Pancreas (tissue), 10 donors: ENCODE data around the gene CAMK2A. TPM values are rescaled to one million over a fixed set of nuclear protein-coding genes. Genes with fewer than 3 reads are reported as not detected.

Experiments
- ATAC-seq, 4 donors: fragments of 200-7000 bp; cut with Tn5 transposase; one replicate each; pipeline versions ENCODE4 v1.8.0 to v1.9.1; 2020; ENCODE audit warnings: mild to moderate bottlenecking in 4 of 4, moderate library complexity in 4 of 4
- DNase-seq, 6 donors: peaks; one replicate each; pipeline ENCODE4 v3.0.0-alpha.2; 2020
- FAIRE-seq: peaks from 2 replicates; lab custom pipeline; 2012; peaks lifted over from hg19 to GRCh38; lab: Jason Lieb, UNC
- H3K27ac ChIP-seq, 4 donors: fragments of 200-600 bp; sonication (generic); 1 replicate in 3 of 4; 2 replicates in 1 of 4; pipeline versions ENCODE4 v1.5.0 to v1.8.0; 2020
- H3K27me3 ChIP-seq, 4 donors: fragments of 200-600 bp; one replicate each; pipeline ENCODE4 v1.8.0; 2021
- H3K36me3 ChIP-seq, 3 donors: fragments of 200-600 bp; sonication (generic) in 1 of 3; one replicate each; pipeline versions ENCODE4 v1.5.0 to v1.8.0; 2020 to 2021
- H3K4me1 ChIP-seq, 3 donors: fragments of 200-600 bp; one replicate each; pipeline ENCODE4 v1.8.0; 2021
- H3K4me3 ChIP-seq, 4 donors: fragments of 200-600 bp; sonication (generic) in 2 of 4; one replicate each; pipeline versions ENCODE4 v1.5.0 to v1.8.0; 2020 to 2021
- H3K9me3 ChIP-seq, 4 donors: fragments of 200-600 bp; one replicate each; pipeline ENCODE4 v1.8.0; 2021
- CTCF ChIP-seq, 4 donors: fragments of 200-600 bp; sonication (generic) in 3 of 4; IDR thresholded peaks; one replicate each; pipeline versions ENCODE4 v1.5.0 to v1.8.0; 2021; ENCODE audit warnings: antibody characterized with exemption in 4 of 4
- WGBS, 2 donors: extraction: QIAGEN DNeasy Blood & Tissue Kit; methylation state at CpG; one replicate each; pipeline ENCODE4 v1.1.7; 2013; 5-methylcytosine and 5-hydroxymethylcytosine counted together
- intact Hi-C, 3 donors: fragments of 100-400 bp; cut with DNase I; formaldehyde crosslinking; loops; one replicate each; pipeline versions ENCODE4 v1.11.1 to v1.14.2; 2022
- polyA plus RNA-seq, 2 donors: library from polyadenylated mRNA; stranded (reverse); fragments of 200-250 nt; gene quantifications; one replicate each; pipeline ENCODE4 v1.2.3, GENCODE V29; 2013
- total RNA-seq, 6 donors: library from RNA; stranded (reverse); fragmentation: NEBNext Ultra II Directional in 4 of 6; extraction: Animal tissue kit (Norgen Biotek cat#: 25700) in 4 of 6; gene quantifications; one replicate each; pipeline versions ENCODE4 v1.2.1 to v1.2.4, GENCODE V29; 2021 to 2023
- donor health status: healthy with polysubstance abuse.
- donor health status: DM: no; HTN: no; CAD: no; lungs with moderate emphysema.
- donor health status: DM: no; HTN: no; CAD: no.
- donor health status: control.
- donor health status: control.
- donor health status: Bipolar disorder and iron deficiency.
- donor health status: DM: yes; HTN: yes; CAD: no.
- donor health status: DM: no; HTN: no; CAD: no.
- donor health status: DM: no; HTN: no; CAD: no.
- donor health status: DM: yes; HTN: yes; CAD: no.

Gene CAMK2A
- total and polyA plus RNA-seq, 8 donors = 0.03 to 0.19 (median 0.08) TPM; not detected in 3

GRCh38 chr5:150317048-150318003 lies 27.8 kb upstream of the CAMK2A start:
- no peak overlapping the region for H3K27ac ChIP-seq
- no peaks in the 10 kb centered on the region for H3K36me3 ChIP-seq
- no peak for FAIRE-seq
- intact Hi-C loops = no loop called here
- no peak overlapping the region for H3K4me3 ChIP-seq
- H3K27me3 ChIP-seq = no peaks in the 10 kb centered on the region
- H3K4me1 ChIP-seq = no peaks in the 10 kb centered on the region
- TF ChIP-seq CTCF (IDR thresholded peaks at IDR 0.05) = no peak
- no peaks in the 10 kb centered on the region for H3K9me3 ChIP-seq
- peak in 2 of 4 donors; percentile 33 to 42 for ATAC-seq
- 77 to 87% methylated on average over 11 of the region's 11 CpGs for WGBS, 2 donors
- no peak for DNase-seq

- Histone ChIP-seq H3K27me3 (no peaks in the 10 kb centered on the region), H3K4me1 (no peaks in the 10 kb centered on the region), H3K27ac (no peak overlapping the region), H3K4me3 (no peak overlapping the region), H3K9me3 (no peaks in the 10 kb centered on the region), H3K36me3 (no peaks in the 10 kb centered on the region)
- no peak for FAIRE-seq
- 87 to 88% methylated on average over 3 of the region's 3 CpGs for WGBS, 2 donors
- TF ChIP-seq CTCF (IDR thresholded peaks at IDR 0.05) = no peak
- no peak for ATAC-seq
- DNase-seq = no peak
- intact Hi-C loops = no loop called here
Measured at GRCh38 chr5:150316320-150316719, 26.7 kb upstream of the CAMK2A start.

GRCh38 chr5:150315245-150315644 lies 25.7 kb upstream of the CAMK2A start:
- no peak overlapping the region for H3K27ac ChIP-seq
- intact Hi-C loops = no loop called here
- no peak for TF ChIP-seq CTCF (IDR thresholded peaks at IDR 0.05)
- WGBS, 2 donors = 79 to 83% methylated on average over 4 of the region's 4 CpGs
- H3K27me3 ChIP-seq = no peaks in the 10 kb centered on the region
- ATAC-seq (no peak), FAIRE-seq (no peak), DNase-seq (no peak)
- no peaks in the 10 kb centered on the region for H3K4me1 ChIP-seq
- no peaks in the 10 kb centered on the region for H3K36me3 ChIP-seq
- H3K9me3 ChIP-seq = no peaks in the 10 kb centered on the region
- H3K4me3 ChIP-seq = no peak overlapping the region

- H3K9me3 ChIP-seq = no peaks in the 10 kb centered on the region
- H3K4me3 ChIP-seq = no peak overlapping the region
- DNase-seq (no peak), ATAC-seq (no peak), FAIRE-seq (no peak)
- H3K36me3 ChIP-seq = no peaks in the 10 kb centered on the region
- H3K4me1 ChIP-seq = no peaks in the 10 kb centered on the region
- H3K27ac ChIP-seq = no peak overlapping the region
- WGBS, 2 donors = 57 to 79% methylated on average over 6 of the region's 6 CpGs
- intact Hi-C loops = no loop called here
- no peaks in the 10 kb centered on the region for H3K27me3 ChIP-seq
- no peak for TF ChIP-seq CTCF (IDR thresholded peaks at IDR 0.05)
Measured at GRCh38 chr5:150313921-150314716, 24.5 kb upstream of the CAMK2A start.
